IPS-20b (cell line): ENCODE data around the gene KBTBD8.

Experiments
- H3K27ac ChIP-seq: one replicate; pipeline ENCODE4 v1.5.1; 2013; ENCODE audit warnings: low read length
- H3K27me3 ChIP-seq: 2 replicates; pipeline ENCODE4 v1.6.1; 2013; ENCODE audit warnings: mild to moderate bottlenecking, low read length, inconsistent platforms; ENCODE audit not compliant: insufficient read depth
- H3K36me3 ChIP-seq: 2 replicates; pipeline ENCODE4 v1.6.1; 2013; ENCODE audit warnings: low read depth, mild to moderate bottlenecking, inconsistent platforms, low read length, moderate library complexity; ENCODE audit not compliant: insufficient read depth
- H3K4me1 ChIP-seq: 2 replicates; pipeline ENCODE4 v1.6.1; 2013; ENCODE audit warnings: mild to moderate bottlenecking, control low read depth, inconsistent platforms, low read length, moderate library complexity; ENCODE audit not compliant: insufficient read depth
- H3K4me3 ChIP-seq: 2 replicates; pipeline ENCODE4 v1.5.1; 2013; ENCODE audit warnings: mild to moderate bottlenecking, low read length, inconsistent platforms
- H3K9ac ChIP-seq: 2 replicates; pipeline ENCODE4 v1.6.1; 2013; ENCODE audit warnings: low read depth, mild to moderate bottlenecking, inconsistent platforms, low read length, moderate library complexity
- H3K9me3 ChIP-seq: 2 replicates; pipeline ENCODE4 v1.6.1; 2013; ENCODE audit warnings: mild to moderate bottlenecking, low read depth, low read length, inconsistent platforms; ENCODE audit not compliant: insufficient read depth

KBTBD8 gene, protein sequence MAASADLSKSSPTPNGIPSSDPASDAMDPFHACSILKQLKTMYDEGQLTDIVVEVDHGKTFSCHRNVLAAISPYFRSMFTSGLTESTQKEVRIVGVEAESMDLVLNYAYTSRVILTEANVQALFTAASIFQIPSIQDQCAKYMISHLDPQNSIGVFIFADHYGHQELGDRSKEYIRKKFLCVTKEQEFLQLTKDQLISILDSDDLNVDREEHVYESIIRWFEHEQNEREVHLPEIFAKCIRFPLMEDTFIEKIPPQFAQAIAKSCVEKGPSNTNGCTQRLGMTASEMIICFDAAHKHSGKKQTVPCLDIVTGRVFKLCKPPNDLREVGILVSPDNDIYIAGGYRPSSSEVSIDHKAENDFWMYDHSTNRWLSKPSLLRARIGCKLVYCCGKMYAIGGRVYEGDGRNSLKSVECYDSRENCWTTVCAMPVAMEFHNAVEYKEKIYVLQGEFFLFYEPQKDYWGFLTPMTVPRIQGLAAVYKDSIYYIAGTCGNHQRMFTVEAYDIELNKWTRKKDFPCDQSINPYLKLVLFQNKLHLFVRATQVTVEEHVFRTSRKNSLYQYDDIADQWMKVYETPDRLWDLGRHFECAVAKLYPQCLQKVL

GRCh38 chr3:66998113-66998903 is at the start of gene KBTBD8:
Gene KBTBD8 (plus strand): TSS chr3:66998307. CDS start chr3:66998356, 49 bp downstream.
- Histone ChIP-seq H3K27ac (no peak within 1 kb of the TSS), H3K9ac (peak within 1 kb of the TSS; percentile 74; the same call in 1 of the 2 replicates), H3K36me3 (peaks cover 3% of the 10 kb centered on the region; the same call in 1 of the 2 replicates), H3K27me3 (peaks cover 9% of the 10 kb centered on the region), H3K4me1 (peaks cover 9% of the 10 kb centered on the region; the same call in 1 of the 2 replicates), H3K9me3 (no peaks in the 10 kb centered on the region), H3K4me3 (peak within 1 kb of the TSS; percentile 83)

DNA sequence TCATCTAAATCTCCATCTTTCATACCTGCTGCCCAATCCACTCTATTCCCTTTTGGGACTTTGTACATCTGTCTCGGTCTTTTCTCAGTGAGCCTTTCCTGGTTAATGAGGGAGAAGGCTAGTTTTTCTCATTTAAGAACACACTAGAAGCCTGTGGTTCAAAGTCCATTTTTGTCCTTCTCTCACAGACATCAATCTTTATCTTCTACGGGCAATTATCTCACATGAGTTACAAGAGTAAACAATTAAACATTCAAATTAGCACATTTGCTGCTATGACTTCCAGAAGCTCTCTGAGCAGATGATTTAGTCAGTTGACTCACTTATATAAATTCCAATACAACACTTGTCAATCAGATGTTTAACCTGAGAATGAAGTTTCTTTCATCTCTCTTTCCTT is 49.3 kb upstream of the KBTBD8 start:
- H3K4me3 ChIP-seq, result no peak overlapping the region
- no peaks in the 10 kb centered on the region for H3K36me3 ChIP-seq
- H3K9ac ChIP-seq, result no peak overlapping the region
- no peaks in the 10 kb centered on the region for H3K4me1 ChIP-seq
- H3K27me3 ChIP-seq, result no peaks in the 10 kb centered on the region
- H3K27ac ChIP-seq, result no peak overlapping the region
- H3K9me3 ChIP-seq, result no peaks in the 10 kb centered on the region; the same call in 1 of the 2 replicates

DNA sequence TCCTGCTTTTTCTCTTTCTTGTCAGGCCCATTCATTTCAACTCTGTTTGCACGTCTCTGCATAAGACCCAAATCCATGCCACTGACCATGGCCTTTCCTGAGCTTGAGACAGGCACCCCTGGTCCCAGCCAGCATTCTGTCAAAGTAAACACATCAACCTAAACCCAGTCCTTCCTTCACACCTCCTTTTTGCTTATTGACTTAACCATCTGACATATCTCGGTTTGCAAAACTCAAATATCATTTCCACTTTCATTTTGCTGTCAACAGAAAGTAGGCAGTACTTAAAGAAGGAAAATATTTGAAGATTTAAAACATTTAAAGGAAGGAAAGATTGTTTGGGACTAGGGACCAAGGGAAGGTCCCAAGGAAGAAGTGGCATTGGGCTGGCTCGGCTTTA is 48.2 kb upstream of the KBTBD8 start:
- Histone ChIP-seq H3K36me3 (no peaks in the 10 kb centered on the region), H3K27me3 (no peaks in the 10 kb centered on the region), H3K27ac (no peak overlapping the region), H3K9ac (no peak overlapping the region), H3K9me3 (no peaks in the 10 kb centered on the region), H3K4me1 (no peaks in the 10 kb centered on the region), H3K4me3 (no peak overlapping the region)

- Histone ChIP-seq H3K27ac (no peak overlapping the region), H3K9me3 (no peaks in the 10 kb centered on the region), H3K4me1 (no peaks in the 10 kb centered on the region), H3K4me3 (no peak overlapping the region), H3K9ac (no peak overlapping the region), H3K36me3 (no peaks in the 10 kb centered on the region), H3K27me3 (no peaks in the 10 kb centered on the region)
Measured at GRCh38 chr3:66952357-66952756, 45.8 kb upstream of the KBTBD8 start.

DNA sequence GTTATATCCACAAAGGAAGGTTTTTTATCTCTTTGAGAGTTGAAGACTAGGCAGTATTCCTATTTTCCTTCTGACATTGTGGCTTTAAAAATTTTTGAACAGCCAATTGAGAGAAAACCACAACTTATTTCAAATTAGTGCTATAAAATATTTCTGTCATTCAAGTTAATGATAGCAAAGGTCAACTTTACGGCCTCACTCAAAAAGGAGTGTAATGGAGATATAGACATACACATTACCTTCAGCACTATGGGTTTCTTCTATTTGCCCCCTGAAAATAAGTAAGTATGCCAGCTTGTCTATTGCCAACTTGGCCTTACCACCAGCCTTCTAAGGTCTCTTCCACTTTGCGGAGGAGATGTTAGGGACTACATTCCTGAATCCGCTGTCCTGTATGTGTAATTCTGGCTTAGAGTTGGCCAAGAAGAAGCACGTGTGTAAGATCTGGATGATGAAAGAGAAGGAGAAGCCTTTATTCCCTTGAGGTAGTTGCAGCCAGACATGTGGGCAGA is 44.1 kb upstream of the KBTBD8 start:
- H3K27me3 ChIP-seq, result no peaks in the 10 kb centered on the region
- H3K9me3 ChIP-seq, result no peaks in the 10 kb centered on the region
- no peaks in the 10 kb centered on the region for H3K4me1 ChIP-seq
- H3K4me3 ChIP-seq, result no peak overlapping the region
- H3K9ac ChIP-seq, result no peak overlapping the region
- H3K27ac ChIP-seq, result no peak overlapping the region
- no peaks in the 10 kb centered on the region for H3K36me3 ChIP-seq

DNA sequence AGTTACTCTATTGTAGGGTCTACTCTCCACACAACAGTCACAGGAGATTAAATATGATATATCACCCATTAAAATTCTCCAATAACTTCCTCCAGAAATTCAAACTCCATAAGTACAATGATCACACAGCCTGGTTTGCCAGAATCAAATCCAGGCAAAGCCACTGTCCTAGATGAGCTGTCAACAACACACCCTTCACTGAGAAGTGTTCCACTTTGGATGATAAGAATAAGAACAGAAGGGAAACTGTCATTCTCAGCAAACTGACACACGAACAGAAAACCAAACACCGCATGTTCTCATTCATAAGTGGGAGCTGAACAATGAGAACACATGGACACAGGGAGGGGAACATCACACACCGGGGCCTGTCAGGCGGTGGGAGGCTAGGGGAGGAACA is 41.4 kb upstream of the KBTBD8 start:
- H3K27me3 ChIP-seq, result no peaks in the 10 kb centered on the region
- H3K36me3 ChIP-seq, result no peaks in the 10 kb centered on the region
- H3K9ac ChIP-seq, result no peak overlapping the region
- no peaks in the 10 kb centered on the region for H3K9me3 ChIP-seq
- no peak overlapping the region for H3K27ac ChIP-seq
- no peaks in the 10 kb centered on the region for H3K4me1 ChIP-seq
- no peak overlapping the region for H3K4me3 ChIP-seq

GRCh38 chr3:66957367-66957766 is 40.7 kb upstream of the KBTBD8 start:
- H3K4me3 ChIP-seq, result no peak overlapping the region
- no peaks in the 10 kb centered on the region for H3K27me3 ChIP-seq
- H3K9me3 ChIP-seq, result no peaks in the 10 kb centered on the region
- H3K9ac ChIP-seq, result no peak overlapping the region
- no peak overlapping the region for H3K27ac ChIP-seq
- H3K36me3 ChIP-seq, result no peaks in the 10 kb centered on the region
- no peaks in the 10 kb centered on the region for H3K4me1 ChIP-seq

DNA sequence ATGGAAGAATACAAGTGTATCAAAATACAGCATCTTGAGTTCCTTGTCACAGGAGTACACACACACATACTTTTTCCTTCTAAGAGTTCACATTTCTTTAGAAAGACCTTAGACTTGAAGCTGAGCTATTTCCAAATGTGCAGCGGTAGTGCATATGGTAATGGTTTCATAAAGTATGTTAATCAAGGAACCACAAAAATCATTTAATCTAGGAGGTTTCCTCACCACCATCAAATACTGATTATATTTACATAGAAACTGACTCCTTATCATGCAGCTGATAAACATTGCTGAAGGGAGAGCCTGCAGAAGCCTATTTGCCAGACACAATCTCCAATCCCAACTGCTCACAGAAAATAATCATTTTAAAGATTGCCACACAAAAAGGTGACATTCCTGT is 40.0 kb upstream of the KBTBD8 start:
- H3K9me3 ChIP-seq, result no peaks in the 10 kb centered on the region
- no peaks in the 10 kb centered on the region for H3K27me3 ChIP-seq
- H3K9ac ChIP-seq, result no peak overlapping the region
- no peak overlapping the region for H3K27ac ChIP-seq
- no peaks in the 10 kb centered on the region for H3K36me3 ChIP-seq
- H3K4me3 ChIP-seq, result no peak overlapping the region
- H3K4me1 ChIP-seq, result no peaks in the 10 kb centered on the region

- Histone ChIP-seq H3K4me1 (no peaks in the 10 kb centered on the region), H3K36me3 (no peaks in the 10 kb centered on the region), H3K4me3 (no peak overlapping the region), H3K9ac (no peak overlapping the region), H3K9me3 (no peaks in the 10 kb centered on the region), H3K27ac (no peak overlapping the region), H3K27me3 (no peaks in the 10 kb centered on the region)
Measured at GRCh38 chr3:66962664-66963063, 35.4 kb upstream of the KBTBD8 start.

GRCh38 chr3:66971245-66971644 is 26.9 kb upstream of the KBTBD8 start:
- H3K27ac ChIP-seq, result no peak overlapping the region
- H3K36me3 ChIP-seq, result no peaks in the 10 kb centered on the region
- peaks cover 4% of the 10 kb centered on the region; the same call in 1 of the 2 replicates for H3K4me1 ChIP-seq
- no peaks in the 10 kb centered on the region for H3K9me3 ChIP-seq
- peaks cover 12% of the 10 kb centered on the region for H3K27me3 ChIP-seq
- no peak overlapping the region for H3K9ac ChIP-seq
- no peak overlapping the region for H3K4me3 ChIP-seq

GRCh38 chr3:66971891-66972551 is 26.1 kb upstream of the KBTBD8 start:
- Histone ChIP-seq H3K9me3 (no peaks in the 10 kb centered on the region), H3K4me3 (peak overlapping the region; percentile 42), H3K4me1 (peaks cover 4% of the 10 kb centered on the region; the same call in 1 of the 2 replicates), H3K36me3 (no peaks in the 10 kb centered on the region), H3K9ac (peak overlapping the region; percentile 29; the same call in 1 of the 2 replicates), H3K27ac (no peak overlapping the region), H3K27me3 (peaks cover 12% of the 10 kb centered on the region)
